GM23338 (cell line): ENCODE measurements around the gene SLC9A9. TPM values are rescaled to one million over a fixed set of nuclear protein-coding genes. Genes with fewer than 3 reads are reported as not detected.

Experiments used
- ATAC-seq: fragments of 200-7000 bp; cut with Tn5 transposase; 3 replicates; pipeline ENCODE4 v1.9.1; 2020
- DNase-seq: peaks from one replicate; pipeline ENCODE4 v3.0.0-alpha.2; 2015; ENCODE audit warnings: low spot score
- H2AFZ ChIP-seq: fragments of 200-600 bp; sonication (generic); 2 replicates; pipeline ENCODE4 v1.8.0; 2016; ENCODE audit warnings: antibody characterized with exemption, mild to moderate bottlenecking, moderate library complexity
- H3F3A ChIP-seq: fragments of 200-600 bp; sonication (generic); replicated peaks from 2 replicates; pipeline ENCODE4 v1.8.0; 2017; ENCODE audit warnings: antibody characterized with exemption, mixed run types, low read depth
- H3K27ac ChIP-seq: fragments of 200-600 bp; sonication (generic); 2 replicates; pipeline ENCODE4 v1.6.1; 2016; ENCODE audit warnings: low read depth
- H3K27me3 ChIP-seq: fragments of 200-600 bp; sonication (generic); 2 replicates; pipeline ENCODE4 v1.8.0; 2016; ENCODE audit warnings: mild to moderate bottlenecking, mixed run types, moderate library complexity; ENCODE audit not compliant: insufficient read depth
- H3K36me3 ChIP-seq: fragments of 200-600 bp; sonication (generic); 2 replicates; pipeline ENCODE4 v1.8.0; 2016; ENCODE audit warnings: mild to moderate bottlenecking; ENCODE audit not compliant: insufficient read depth
- H3K4me1 ChIP-seq: fragments of 200-600 bp; sonication (generic); 2 replicates; pipeline ENCODE4 v1.8.0; 2016; ENCODE audit warnings: mild to moderate bottlenecking, moderate library complexity; ENCODE audit not compliant: insufficient read depth
- H3K4me2 ChIP-seq: fragments of 200-600 bp; sonication (generic); 2 replicates; pipeline ENCODE4 v1.7.1; 2017; ENCODE audit warnings: mixed run types
- H3K4me3 ChIP-seq: fragments of 200-600 bp; sonication (generic); 2 replicates; pipeline ENCODE4 v1.6.1; 2016; ENCODE audit warnings: mixed run types
- H3K79me2 ChIP-seq: fragments of 200-600 bp; sonication (generic); replicated peaks from 2 replicates; pipeline ENCODE4 v1.8.0; 2017; ENCODE audit warnings: mild to moderate bottlenecking; ENCODE audit not compliant: insufficient read depth
- H3K9me2 ChIP-seq: fragments of 200-600 bp; sonication (generic); 2 replicates; pipeline ENCODE4 v1.8.0; 2017; ENCODE audit not compliant: insufficient read depth
- H4K20me1 ChIP-seq: fragments of 200-600 bp; sonication (generic); replicated peaks from 2 replicates; pipeline ENCODE4 v1.8.0; 2017; ENCODE audit warnings: mild to moderate bottlenecking; ENCODE audit not compliant: insufficient read depth
- H3K27ac Mint-ChIP-seq: 2 replicates; pipeline ENCODE4 v1.8.0; 2020; ENCODE audit warnings: inconsistent platforms, mild to moderate bottlenecking, moderate library complexity, mixed read lengths
- H3K27me3 Mint-ChIP-seq: 3 replicates; pipeline ENCODE4 v1.8.0; 2022; ENCODE audit warnings: low read depth, mild to moderate bottlenecking, moderate library complexity, mixed read lengths, inconsistent platforms; ENCODE audit not compliant: insufficient read depth, poor library complexity
- H3K36me3 Mint-ChIP-seq: 3 replicates; pipeline ENCODE4 v1.8.0; 2021; ENCODE audit warnings: low read depth, mild to moderate bottlenecking, inconsistent platforms, moderate library complexity, mixed read lengths
- H3K4me1 Mint-ChIP-seq: 3 replicates; pipeline ENCODE4 v1.8.0; 2020; ENCODE audit warnings: mild to moderate bottlenecking, inconsistent platforms, mixed read lengths
- H3K4me3 Mint-ChIP-seq: 3 replicates; pipeline ENCODE4 v1.8.0; 2021; ENCODE audit warnings: moderate library complexity, mild to moderate bottlenecking, inconsistent platforms, mixed read lengths
- H3K9me3 Mint-ChIP-seq: 3 replicates; pipeline ENCODE4 v1.8.0; 2020; ENCODE audit warnings: moderate library complexity, mild to moderate bottlenecking, inconsistent platforms, mixed read lengths
- CREB1 ChIP-seq: fragments of 250-450 bp; sonication (Bioruptor Pico); IDR thresholded peaks from 2 replicates; pipeline ENCODE4 v1.5.0; 2020; ENCODE audit warnings: low read depth, mild to moderate bottlenecking, moderate library complexity
- ETS1 ChIP-seq: IDR thresholded peaks from 2 replicates; pipeline ENCODE4 v1.6.1; 2016; ENCODE audit warnings: antibody characterized with exemption
- EZH2 ChIP-seq: fragments of 200-600 bp; sonication (generic); IDR thresholded peaks from one replicate; pipeline ENCODE4 v1.8.0; 2017; ENCODE audit warnings: antibody characterized with exemption, mild to moderate bottlenecking, low read depth; ENCODE audit not compliant: unreplicated experiment
- NANOG ChIP-seq: IDR thresholded peaks from 2 replicates; pipeline ENCODE4 v1.6.1; 2016; ENCODE audit warnings: antibody characterized with exemption, borderline replicate concordance
- STAT1 ChIP-seq: IDR thresholded peaks from one replicate; pipeline ENCODE4 v1.6.1; 2016; ENCODE audit warnings: antibody characterized with exemption; ENCODE audit not compliant: unreplicated experiment
- ZNF331 ChIP-seq: fragments of 250-450 bp; sonication (Bioruptor Pico); IDR thresholded peaks from 2 replicates; pipeline ENCODE4 v1.5.0; 2020; ENCODE audit warnings: low read depth, mild to moderate bottlenecking, moderate library complexity
- polyA plus RNA-seq: library from polyadenylated mRNA; unstranded; fragments of >200 nt; fragmentation: Nextera tagmentation; extraction: Ambion mirVana; gene quantifications from 2 replicates; pipeline ENCODE4 v1.2.1, GENCODE V29; 2016
- total RNA-seq: library from RNA; depleted of rRNA; stranded (reverse); fragments of >200 nt; shearing (Covaris generic); gene quantifications from 2 replicates; pipeline ENCODE4 v1.2.3, GENCODE V29; 2014
- TF ChIP-seq, protein P1 (sequence below): IDR thresholded peaks from one replicate; pipeline ENCODE4 v1.6.1; 2018; ENCODE audit warnings: antibody characterized with exemption; ENCODE audit not compliant: unreplicated experiment
- TF ChIP-seq, protein P2 (sequence below), 2 experiments: fragments of 200-600 bp in 1 of 2; sonication (generic) in 1 of 2; conservative IDR thresholded peaks; 2 replicates each; pipeline versions ENCODE4 v1.5.1 to v1.6.1; 2016 to 2017; ENCODE audit warnings: antibody characterized with exemption in 2 of 2, low read depth in 2 of 2, mild to moderate bottlenecking in 2 of 2, moderate library complexity in 1 of 2

SLC9A9 gene
- total and polyA plus RNA-seq, 2 experiments from 2014 or later = 1.3 to 1.6 TPM

GRCh38 chr3:143408771-143409170, 439.5 kb downstream of the SLC9A9 start (continued):
- TF ChIP-seq, protein P1, sequence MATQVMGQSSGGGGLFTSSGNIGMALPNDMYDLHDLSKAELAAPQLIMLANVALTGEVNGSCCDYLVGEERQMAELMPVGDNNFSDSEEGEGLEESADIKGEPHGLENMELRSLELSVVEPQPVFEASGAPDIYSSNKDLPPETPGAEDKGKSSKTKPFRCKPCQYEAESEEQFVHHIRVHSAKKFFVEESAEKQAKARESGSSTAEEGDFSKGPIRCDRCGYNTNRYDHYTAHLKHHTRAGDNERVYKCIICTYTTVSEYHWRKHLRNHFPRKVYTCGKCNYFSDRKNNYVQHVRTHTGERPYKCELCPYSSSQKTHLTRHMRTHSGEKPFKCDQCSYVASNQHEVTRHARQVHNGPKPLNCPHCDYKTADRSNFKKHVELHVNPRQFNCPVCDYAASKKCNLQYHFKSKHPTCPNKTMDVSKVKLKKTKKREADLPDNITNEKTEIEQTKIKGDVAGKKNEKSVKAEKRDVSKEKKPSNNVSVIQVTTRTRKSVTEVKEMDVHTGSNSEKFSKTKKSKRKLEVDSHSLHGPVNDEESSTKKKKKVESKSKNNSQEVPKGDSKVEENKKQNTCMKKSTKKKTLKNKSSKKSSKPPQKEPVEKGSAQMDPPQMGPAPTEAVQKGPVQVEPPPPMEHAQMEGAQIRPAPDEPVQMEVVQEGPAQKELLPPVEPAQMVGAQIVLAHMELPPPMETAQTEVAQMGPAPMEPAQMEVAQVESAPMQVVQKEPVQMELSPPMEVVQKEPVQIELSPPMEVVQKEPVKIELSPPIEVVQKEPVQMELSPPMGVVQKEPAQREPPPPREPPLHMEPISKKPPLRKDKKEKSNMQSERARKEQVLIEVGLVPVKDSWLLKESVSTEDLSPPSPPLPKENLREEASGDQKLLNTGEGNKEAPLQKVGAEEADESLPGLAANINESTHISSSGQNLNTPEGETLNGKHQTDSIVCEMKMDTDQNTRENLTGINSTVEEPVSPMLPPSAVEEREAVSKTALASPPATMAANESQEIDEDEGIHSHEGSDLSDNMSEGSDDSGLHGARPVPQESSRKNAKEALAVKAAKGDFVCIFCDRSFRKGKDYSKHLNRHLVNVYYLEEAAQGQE = no peak

DNA sequence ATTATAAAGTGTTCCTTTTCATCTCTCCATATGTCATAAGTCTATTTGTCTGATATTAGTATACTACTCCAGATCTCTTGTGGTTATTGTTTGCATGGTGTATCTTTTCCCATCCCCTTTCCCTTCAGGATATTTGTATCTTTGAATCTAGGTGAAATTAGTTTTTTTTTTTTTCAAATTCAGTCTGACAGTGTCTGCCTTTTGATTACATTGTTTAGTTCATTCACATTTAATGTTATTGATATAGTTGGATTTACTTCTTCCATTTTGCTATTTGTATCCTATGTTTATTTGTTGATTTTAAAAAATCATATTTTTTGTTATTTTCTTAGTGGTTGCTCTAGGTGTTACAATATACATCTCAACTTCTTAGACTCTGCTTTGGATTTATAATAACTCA, 445.7 kb downstream of the SLC9A9 start:
- DNase-seq (no peak), ATAC-seq (no peak)
- Histone ChIP-seq H3K27ac (no peak overlapping the region), H3K36me3 (no peaks in the 10 kb centered on the region), H3K27me3 (no peaks in the 10 kb centered on the region), H3K4me1 (no peaks in the 10 kb centered on the region), H4K20me1 (no peaks in the 10 kb centered on the region), H3K9me2 (no peaks in the 10 kb centered on the region), H3K4me2 (no peak overlapping the region), H2AFZ (no peak overlapping the region), H3F3A (no peaks in the 10 kb centered on the region), H3K79me2 (no peaks in the 10 kb centered on the region), H3K4me3 (no peak overlapping the region)
- Mint-ChIP-seq H3K27me3 (no peaks in the 10 kb centered on the region), H3K4me3 (no peak overlapping the region), H3K9me3 (no peaks in the 10 kb centered on the region), H3K36me3 (no peaks in the 10 kb centered on the region), H3K27ac (no peak overlapping the region), H3K4me1 (peaks cover 2% of the 10 kb centered on the region; the same call in 1 of the 3 replicates)
- TF ChIP-seq ZNF331 = no peak
- TF ChIP-seq STAT1 = no peak
- no peak for TF ChIP-seq NANOG
- TF ChIP-seq, protein P2, sequence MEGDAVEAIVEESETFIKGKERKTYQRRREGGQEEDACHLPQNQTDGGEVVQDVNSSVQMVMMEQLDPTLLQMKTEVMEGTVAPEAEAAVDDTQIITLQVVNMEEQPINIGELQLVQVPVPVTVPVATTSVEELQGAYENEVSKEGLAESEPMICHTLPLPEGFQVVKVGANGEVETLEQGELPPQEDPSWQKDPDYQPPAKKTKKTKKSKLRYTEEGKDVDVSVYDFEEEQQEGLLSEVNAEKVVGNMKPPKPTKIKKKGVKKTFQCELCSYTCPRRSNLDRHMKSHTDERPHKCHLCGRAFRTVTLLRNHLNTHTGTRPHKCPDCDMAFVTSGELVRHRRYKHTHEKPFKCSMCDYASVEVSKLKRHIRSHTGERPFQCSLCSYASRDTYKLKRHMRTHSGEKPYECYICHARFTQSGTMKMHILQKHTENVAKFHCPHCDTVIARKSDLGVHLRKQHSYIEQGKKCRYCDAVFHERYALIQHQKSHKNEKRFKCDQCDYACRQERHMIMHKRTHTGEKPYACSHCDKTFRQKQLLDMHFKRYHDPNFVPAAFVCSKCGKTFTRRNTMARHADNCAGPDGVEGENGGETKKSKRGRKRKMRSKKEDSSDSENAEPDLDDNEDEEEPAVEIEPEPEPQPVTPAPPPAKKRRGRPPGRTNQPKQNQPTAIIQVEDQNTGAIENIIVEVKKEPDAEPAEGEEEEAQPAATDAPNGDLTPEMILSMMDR (conservative IDR thresholded peaks at IDR 0.05; ENCODE audit: low read depth in 2 of 2) = no peak
- TF ChIP-seq EZH2 = no peak
- no peak for TF ChIP-seq CREB1 (CRISPR knock-in tag)

DNA sequence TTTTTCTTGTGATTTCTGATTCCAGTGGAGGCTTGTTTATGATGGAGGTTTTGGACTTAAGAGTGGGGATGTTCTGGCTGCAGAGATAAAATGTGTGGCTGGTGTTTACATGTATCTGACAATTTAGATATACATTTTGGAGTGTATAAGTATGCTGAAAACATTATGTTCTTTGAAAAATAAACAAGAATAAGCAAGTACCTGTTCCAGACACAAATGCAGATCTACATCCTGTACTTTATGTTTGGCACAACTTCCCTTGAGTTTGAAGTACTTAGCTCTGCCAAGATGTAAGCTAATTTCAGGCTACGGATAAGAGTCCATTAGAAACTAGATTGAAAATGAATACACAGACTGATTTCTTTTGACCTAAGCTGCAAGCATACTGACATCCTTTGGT, 451.5 kb downstream of the SLC9A9 start:
- H3K4me1 Mint-ChIP-seq = no peaks in the 10 kb centered on the region
- Histone ChIP-seq H3K9me2 (no peaks in the 10 kb centered on the region), H3K27me3 (no peaks in the 10 kb centered on the region), H3K36me3 (no peaks in the 10 kb centered on the region), H3K4me2 (no peak overlapping the region), H3K4me1 (no peaks in the 10 kb centered on the region), H4K20me1 (no peaks in the 10 kb centered on the region), H3K4me3 (no peak overlapping the region), H3K27ac (no peak overlapping the region), H3K79me2 (no peaks in the 10 kb centered on the region), H3F3A (no peaks in the 10 kb centered on the region), H2AFZ (no peak overlapping the region)
- no peak for TF ChIP-seq NANOG
- TF ChIP-seq, protein P1 = no peak
- no peak for TF ChIP-seq ETS1
- TF ChIP-seq EZH2 = no peak
- no peaks in the 10 kb centered on the region; the same call in 2 of the 3 replicates for H3K36me3 Mint-ChIP-seq
- ATAC-seq (no peak), DNase-seq (no peak)
- no peaks in the 10 kb centered on the region for H3K27me3 Mint-ChIP-seq
- no peak overlapping the region for H3K4me3 Mint-ChIP-seq
- peaks cover 16% of the 10 kb centered on the region for H3K9me3 Mint-ChIP-seq
- no peak overlapping the region for H3K27ac Mint-ChIP-seq
